HG02798 (cell line): ENCODE data around the gene UBE4A.

Experiments
- ATAC-seq: cut with Tn5 transposase; IDR thresholded peaks from one replicate; pipeline ENCODE4 v1.9.1; 2021; ENCODE audit warnings: mild to moderate bottlenecking; ENCODE audit not compliant: unreplicated experiment, poor library complexity

Gene UBE4A

GRCh38 chr11:118435893-118436624, 76.7 kb downstream of the UBE4A start, which contains the start of gene KMT2A:
Gene KMT2A, plus strand, starts transcription at chr11:118436492. Its CDS starts 21 bp downstream, at chr11:118436513.
- peak; percentile 75 for ATAC-seq

- no peak for ATAC-seq
Measured at GRCh38 chr11:118436639-118437207, 77.3 kb downstream of the UBE4A start.

- ATAC-seq, result no peak
Measured at GRCh38 chr11:118437208-118438125, 78.1 kb downstream of the UBE4A start.

DNA sequence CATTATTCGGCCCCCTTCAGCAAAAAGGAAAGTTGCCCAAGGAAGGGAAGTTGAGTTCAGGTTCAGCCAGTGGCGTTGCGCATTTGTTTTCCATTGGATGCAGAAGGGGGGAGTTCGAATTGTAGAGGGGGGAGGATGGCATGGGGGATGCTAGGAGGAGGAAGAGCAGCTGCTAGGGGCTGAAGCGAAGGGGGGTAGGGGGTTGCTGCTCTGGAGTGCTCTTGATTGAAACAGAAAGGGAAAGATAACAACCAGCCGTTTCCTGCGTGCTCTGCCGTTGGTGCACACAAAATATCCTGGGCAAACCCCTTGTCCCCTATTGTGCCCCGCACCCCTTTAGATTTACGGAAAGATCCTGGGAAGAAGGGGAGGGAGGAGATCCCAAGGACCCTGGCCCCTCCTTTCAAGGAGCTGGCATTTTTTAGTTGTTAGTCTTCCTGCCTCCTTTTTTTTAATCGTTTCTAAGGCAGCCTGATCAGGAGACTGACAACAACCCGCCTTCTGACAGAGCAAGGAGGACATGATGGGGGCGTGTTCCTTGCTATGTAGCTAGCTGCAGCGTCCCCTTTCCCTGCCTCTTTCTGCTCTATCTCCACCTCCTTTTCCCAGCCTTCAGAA, 79.0 kb downstream of the UBE4A start:
- no peak for ATAC-seq

DNA sequence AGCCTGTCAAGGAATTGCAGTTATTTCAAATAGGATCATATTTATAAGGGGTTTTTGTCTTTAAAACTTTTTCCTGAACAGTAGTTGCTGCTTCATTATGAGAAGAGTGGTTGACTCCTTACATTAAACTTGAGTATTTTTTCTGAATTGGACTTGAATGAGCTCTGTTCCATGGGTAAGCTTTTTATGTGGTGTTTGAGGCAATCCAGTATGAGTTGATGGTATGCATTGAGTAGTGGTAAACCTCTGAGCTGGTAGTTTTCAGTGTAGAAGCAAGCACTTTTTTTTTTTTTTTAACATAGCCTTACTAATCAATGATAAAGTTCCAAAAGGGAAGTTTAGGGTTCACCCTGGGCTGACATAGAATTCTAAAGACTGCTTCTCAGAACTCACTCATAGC, 80.2 kb downstream of the UBE4A start:
- no peak for ATAC-seq

- ATAC-seq, result no peak
Measured at GRCh38 chr11:118441770-118442275, 82.4 kb downstream of the UBE4A start.

DNA sequence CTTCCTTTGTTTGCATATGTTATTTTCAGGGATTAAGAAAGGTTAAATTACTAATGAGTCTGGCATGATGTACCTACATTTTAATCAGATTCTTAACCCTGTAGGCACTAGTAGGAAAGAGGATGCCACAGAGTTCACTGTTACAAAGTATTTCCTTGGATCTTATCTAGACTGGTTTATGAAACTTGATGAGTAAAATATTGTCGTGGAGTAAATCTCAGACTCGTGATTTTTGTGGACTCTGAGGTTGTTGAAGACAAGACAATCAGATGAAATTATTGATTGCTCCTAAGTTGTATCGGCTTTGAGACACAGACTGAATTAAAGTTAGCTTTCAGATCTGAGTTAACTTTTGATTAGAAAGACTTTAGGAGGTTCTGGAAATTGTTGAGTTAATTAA, 82.9 kb downstream of the UBE4A start:
- ATAC-seq, result no peak

GRCh38 chr11:118442908-118443589, 83.6 kb downstream of the UBE4A start:
- peak; percentile 9 for ATAC-seq

DNA sequence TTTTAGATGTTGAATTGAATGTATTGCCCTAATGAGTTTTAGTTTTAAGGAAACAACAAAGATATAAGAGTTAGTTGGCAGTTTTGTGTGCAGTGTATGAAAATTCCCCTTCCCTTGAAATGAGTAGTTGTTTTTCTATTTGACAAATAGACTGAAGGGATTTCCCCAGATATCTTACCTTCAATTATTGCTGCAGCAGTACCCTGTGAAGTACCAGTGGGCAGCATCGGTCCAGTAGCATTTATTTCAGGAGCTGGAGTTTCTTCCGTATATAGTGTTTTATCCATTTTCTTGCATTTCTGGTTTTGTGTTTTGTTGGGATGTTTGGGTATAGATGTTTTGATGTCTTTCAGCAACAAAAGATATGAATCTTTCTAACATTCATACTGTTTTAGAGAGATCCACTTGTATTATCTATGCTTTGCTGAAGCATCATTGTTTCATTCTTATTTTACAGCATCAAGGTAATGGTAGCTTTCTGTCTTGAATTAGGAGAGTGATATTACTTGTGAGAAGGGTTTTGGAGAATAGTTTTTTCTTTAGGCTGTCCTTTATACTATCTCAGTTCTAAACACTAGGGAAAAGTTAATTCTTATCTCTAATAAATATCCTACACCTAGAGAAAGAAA, 84.3 kb downstream of the UBE4A start:
- ATAC-seq, result peak; percentile 44

GRCh38 chr11:118447423-118447822, 88.0 kb downstream of the UBE4A start:
- ATAC-seq, result no peak

DNA sequence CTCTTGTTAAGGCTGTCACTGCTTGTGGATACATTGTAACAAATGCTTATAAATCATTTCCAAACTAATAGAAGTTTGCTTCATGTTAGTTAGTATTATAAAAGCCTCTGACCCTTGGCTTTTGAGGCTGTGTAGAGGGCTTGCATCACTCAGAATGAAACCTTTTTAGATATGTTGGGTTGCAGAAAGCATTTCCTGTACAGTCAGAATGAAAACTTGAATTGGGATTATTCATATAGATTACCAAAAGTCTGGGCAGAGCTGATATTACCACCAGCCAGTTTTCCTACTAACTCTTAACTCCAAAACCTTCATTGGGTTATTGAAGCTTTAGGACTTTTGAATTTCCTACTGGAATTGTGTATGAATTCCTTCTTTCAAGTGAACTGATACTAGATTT, 88.9 kb downstream of the UBE4A start:
- ATAC-seq, result peak; percentile 77
